GM19025 (cell line): ENCODE results near the gene CPXM2.

Experiments
- ATAC-seq: cut with Tn5 transposase; IDR thresholded peaks from one replicate; pipeline ENCODE4 v1.9.1; 2021; ENCODE audit warnings: mild to moderate bottlenecking, low read depth, moderate library complexity; ENCODE audit not compliant: unreplicated experiment

The CPXM2 gene

DNA sequence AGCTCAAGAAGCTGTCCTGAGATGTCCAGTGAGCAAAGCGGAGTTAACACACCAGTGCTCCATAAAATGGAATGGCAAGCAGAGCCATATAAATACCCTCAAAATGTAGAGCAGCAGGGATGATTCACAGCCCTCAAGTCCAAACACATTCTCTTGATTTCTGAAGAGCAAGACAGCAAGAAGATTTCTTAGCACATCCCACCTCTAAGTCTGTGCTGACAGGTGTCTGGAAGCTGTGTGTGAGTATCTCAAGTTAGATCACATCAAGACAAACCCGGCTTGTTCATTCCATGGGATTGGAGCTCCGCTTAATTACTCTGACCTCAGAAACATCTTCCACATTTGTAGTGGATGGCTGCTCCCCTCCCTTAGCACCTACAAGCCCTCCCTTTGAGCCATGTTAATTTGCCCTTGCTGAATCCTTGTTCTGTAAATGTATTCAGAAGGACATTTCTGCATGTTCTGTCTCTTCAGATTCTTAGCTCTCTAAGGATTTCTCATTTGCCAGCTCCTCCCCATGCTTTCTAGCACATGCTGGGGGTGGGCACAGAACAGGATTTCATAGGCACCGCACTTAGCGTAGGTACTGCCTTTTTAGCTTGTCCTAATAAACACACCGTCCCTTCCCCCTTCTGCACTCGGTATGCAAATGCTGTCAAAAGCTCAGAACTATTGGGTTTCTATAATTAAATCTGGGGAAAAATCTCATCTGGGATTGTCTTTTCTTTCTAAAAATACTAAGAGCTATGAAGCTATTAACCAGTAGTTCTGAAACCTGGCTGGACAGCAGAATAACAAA, 112.7 kb downstream of the CPXM2 start:
- no peak for ATAC-seq

DNA sequence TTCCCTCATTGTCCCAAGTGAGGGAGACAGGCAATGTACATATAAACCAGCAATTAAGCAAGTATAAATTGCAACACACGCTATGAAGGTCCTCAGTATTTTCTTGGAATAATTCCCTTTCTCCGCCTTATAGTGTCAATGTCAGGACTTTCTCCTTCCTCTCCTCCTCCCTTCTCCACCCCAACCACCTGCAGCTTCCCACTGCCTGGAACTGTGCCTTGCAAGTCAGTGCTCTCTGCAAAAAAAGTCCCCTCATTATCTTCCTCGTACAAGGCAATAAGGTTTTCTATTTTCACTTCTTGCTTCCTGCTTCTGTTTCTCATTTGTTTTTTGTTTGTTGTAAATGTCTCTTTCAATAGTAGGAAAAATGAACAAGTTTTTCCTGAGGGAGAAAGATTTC, 113.7 kb downstream of the CPXM2 start:
- no peak for ATAC-seq

DNA sequence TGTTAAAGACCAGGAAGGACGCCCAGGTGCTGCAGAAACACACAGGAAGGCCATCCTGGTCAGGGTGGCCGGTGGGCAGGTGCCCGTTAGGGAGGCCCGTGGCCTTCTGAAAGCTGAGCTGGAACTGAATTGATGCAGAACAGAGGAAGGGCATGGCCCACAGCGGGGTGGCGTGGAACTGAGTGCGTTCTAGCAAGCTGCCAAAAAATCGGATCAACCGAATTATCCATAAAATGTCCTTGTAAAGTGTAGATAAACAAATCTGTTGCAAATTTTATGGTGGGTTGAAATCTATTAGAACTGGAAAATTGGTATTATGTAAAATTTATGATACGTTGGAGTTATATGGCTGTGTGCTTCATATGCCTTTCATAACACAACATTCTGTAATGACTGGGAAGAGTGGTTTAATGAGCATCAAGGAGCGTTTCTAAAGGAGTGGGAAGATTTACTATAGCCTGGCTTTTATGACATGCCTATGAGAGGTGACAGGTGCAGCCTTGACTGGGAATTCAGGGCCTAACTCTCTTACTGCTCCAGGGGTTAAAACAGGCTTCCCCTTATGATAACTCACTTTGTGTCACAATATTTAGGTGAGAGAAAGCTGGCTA, 117.4 kb downstream of the CPXM2 start:
- no peak for ATAC-seq

DNA sequence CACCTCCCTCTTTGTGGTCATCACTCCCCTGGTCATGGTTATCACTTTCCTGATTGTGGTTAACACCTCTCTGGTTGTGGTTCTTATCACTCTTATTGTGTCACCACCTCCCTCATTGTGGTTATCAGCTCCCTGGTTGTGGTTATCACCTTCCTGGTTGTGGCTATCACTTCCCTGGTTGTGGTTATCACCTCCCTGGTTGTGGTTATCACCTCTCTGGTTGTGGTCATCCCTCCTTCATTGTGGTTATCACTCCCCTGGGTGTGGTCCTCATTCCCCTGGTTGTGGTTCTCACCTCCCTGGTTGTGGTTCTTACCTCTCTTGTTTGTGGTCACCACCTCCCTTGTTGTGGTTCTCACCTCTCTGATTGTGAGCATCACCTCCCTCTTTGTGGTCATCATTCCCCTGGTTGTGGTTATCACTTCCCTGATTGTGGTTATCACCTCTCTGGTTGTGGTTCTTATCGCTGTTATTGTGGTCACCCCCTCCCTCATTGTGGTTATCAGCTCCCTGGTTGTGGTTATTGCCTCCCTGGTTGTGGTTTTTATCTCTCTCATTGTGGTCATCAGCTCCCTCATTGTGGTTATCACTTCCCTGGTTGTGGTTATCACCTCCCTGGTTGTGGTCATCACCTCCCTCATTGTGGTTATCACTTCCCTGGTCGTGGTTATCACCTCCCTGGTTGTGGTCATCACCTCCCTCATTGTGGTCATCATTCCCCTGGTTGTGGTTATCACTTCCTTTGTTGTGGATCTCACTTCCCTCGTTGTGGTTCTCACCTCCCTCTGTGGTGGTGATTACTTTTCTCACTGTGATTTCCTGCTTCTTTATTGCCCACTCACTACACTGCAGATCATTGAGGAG, 118.7 kb downstream of the CPXM2 start:
- ATAC-seq = no peak

DNA sequence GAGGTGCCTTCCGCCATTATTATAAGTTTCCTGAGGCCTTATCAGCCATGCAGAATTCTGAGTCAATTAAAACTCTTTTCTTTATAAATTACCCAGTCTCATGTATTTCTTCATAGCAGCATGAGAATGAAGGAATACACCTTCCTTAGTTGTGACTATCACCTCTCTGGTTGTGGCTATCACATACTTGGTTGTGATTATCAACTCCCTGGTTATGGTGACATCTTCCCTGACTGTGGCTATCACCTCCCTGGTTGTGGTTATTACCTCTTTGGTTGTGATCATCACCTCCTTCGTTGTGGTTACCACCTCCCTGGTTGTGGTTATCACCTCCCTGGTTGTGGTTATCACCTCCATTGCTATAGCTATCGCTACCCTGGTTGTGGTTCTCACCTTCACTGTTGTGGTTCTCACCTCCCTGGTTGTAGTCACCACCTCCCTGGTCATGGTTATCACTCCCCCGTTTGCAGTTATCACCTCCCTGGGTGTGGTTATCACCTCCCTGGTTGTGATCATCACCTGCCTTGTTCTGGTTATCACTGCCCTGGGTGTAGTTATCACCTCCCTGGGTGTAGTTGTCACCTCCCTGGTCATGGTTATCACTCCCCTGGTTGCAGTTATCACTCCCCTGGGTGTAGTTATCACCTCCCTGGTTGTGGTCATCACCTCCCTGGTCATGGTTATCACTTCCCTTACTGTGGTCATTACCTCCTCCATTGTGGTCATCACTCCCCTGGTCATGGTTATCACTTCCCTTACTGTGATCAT, 119.5 kb downstream of the CPXM2 start:
- ATAC-seq = no peak

DNA sequence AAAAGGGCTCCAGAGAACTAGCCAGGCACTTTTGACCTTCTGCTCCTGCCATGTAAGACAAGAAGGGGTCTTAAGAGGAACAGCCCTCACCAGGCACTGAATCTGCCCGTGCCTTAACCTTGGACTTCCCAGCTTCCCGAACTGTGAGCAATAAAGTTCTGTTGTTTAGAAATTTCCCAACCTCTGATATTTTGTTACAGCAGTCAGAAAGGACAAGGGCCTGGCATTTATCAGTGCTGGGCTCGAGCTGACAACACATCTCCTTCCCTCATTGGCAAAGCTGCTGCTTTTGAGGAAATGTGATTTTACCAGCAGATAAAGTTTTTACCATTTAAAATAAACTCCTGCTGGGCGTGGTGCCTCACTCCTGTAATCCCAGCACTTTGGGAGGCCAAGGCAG, 122.0 kb downstream of the CPXM2 start:
- no peak for ATAC-seq

DNA sequence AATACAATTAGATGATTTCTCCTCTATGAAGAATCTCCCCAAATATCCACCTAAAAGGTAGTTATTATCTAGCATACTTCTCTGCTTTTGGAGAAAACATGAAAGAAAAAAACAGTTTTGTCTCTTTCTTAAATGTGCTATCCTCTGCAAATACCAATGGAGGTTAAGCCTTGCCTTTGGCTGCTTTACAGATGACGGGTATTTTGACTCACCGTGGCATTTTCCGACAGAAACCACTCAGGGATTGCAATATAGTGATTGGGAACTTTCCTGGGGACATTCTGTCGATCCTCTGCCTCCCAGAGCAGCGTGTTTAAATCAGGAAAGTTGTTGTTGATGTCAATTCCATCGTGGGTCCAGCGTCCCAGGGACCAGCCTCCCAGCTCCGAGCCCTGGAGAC, 124.8 kb downstream of the CPXM2 start:
- ATAC-seq = no peak

DNA sequence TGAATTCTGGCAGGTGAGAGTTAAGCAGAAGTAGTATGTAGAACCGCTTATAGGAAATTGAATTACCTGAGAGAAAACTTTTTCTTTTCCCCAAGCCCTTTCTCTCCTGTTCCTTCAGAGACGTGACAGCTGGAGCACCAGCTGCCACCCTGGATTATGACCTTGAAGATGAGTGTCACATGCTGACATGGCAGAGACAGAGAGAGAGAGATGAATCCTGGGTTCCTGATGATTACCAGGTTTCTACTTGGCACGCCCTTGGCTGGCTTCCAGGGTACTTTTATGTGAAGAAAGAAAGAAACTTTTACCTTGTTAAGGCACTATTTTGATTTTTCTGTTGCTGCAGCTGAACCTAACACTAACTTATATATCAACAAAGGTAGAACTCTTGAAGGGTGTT, 125.6 kb downstream of the CPXM2 start:
- no peak for ATAC-seq

DNA sequence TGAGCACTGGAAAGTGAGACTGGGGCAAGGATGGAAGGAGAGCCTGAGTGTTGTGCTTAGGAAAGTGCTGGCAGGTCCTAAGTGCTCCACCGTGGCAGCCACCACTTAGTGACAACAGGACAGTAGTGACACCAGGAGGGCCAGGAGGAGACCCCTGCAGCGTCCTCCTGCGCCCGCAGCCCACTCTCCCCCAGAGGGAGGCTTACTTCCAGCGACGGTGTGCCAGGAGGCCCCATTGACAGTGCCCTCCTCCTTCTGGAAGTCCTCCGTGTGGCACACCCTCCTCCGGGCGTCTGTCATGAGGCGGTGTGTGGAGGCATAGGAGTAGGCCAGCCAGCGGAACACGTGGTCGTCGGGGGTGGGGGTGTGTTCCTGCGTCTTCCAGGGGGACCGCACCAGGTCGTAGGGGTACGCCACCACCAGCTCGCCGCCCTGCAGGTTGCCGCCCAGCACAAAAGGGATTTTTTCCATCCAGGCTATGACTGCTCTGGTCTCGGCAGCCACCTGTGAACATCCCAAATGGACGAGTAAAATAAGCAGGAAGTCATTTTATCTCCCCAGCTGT, 129.9 kb downstream of the CPXM2 start:
- ATAC-seq = no peak

DNA sequence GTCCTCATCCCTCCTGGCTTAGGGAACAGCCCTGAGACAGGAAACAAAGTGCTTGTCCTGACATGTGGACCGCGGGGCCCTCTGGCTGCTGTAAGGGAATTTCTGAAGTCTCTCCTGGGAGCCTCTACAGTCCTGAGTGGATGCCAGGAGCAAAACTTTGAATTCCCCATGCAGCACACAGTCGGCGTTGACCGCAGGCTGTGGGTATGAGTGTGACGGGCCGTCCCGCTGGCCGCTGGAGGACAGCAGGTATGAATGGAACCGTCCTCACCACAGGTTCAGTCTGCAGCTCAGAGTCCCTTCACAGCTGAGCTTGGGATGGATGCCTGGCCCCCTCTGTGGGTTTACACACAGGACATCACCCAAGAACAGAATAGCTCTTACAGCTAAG, 130.6 kb downstream of the CPXM2 start:
- no peak for ATAC-seq

DNA sequence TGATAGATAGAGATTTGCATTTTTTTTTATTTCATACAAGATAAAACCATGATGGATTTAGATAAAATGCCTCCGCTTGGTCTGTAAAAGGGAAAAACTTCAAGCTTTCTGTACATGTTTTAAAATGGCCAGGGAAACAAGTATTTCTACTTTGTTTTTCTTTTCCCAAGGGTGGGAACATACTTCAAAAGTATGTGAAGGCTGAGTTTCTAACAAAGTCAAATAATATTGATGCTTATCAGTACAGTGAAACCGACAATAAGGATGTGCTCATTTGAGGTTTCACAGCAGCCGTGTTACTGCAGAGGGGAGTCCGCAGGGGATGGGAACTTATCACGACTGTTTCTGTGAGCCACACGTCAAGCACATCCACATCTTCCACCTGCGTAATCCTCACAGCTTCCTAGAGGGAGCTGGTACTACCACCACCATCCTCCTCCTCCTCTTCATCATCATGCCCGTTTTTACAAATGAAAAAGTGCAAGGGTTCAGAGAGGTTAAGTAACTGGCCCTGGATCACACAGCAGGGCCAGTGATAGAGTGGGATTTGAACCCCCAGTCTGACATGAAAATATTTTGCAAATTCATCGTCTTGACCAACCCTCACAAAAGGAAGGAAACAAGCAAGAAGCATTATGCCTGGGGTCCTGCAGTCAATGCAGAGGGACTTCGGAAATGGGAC, 131.1 kb downstream of the CPXM2 start:
- ATAC-seq = no peak

DNA sequence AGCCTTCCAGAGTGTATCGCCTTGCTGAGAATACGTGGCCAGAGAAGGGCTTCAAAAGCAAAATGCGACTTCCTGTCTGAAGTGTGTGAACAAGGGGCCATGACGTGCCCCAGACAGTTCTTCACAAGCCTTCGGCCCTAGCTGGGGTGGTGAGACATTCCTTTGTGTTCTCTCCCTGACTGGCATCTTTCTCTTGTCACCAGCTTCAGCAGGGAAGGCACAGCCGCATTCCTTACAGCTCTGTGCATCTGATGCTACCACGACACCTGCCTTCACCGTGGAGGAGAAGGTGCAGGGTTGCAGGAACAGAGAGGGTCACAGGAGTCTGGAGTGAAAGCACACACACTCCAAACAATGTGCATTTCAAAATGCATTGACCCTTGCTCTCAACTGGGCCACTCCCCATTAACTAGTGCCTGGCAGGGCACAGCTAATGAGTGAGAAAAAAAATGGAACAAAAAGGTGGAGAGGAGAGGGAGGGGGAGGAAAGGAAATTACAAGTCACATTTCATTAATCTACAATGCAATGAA, 132.0 kb downstream of the CPXM2 start:
- ATAC-seq = no peak

DNA sequence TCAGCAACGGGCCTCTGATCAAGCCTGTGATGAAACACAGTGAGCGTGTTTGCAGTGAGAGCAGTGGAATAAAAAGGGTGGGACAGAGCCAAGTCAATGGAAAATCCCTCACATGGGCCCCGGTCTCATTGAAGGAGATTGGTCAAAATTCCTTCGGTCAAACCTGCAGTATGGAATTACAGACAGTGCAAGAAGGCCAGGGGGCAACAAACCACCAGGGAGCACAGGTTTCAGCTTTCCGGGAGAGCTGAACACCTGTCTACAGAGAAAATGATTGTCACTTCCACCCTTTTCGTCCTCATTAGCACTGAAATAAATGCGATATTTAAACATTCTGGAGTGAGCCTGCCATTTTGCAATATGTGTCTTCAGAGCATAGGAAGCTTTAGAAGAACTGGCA, 132.6 kb downstream of the CPXM2 start:
- ATAC-seq = no peak

DNA sequence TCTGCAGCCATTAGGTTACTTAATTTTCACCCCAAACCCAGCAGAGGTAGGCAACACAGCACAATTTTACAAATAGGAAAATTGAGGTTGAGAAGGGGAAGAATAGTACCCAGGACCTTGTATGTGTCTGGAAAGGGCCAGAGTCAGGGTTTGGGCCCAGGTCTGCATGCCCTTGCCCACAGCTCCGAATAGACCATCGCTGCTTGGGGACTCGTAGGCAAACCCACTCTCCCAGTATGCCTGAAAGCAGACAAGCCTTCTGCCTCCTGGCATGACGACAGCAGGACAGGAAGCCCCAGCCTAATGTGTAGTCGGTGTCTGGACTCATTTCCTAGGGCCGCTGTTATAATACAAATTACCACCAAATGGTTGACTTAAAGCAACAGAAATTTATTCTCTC, 133.8 kb downstream of the CPXM2 start:
- no peak for ATAC-seq

DNA sequence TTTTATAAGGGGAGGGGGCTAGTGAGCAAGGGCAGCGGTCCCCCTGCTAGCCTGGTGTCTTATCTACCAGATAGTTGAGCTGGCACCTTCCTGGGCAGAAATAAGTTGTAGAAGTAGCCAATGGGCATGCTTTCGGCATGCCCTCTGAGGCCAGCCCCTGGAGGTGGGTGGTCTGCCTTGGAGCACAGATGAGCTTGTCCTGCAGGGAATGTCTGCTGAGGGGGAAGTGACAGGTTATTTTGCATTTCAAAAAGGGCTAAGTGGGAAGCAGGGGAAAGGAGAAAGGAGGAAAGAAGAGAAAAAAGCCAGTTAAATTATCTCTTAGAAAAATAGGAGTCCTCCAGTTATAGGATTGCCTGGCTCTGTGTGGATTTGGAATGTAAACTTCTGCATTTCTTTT, 136.5 kb downstream of the CPXM2 start:
- no peak for ATAC-seq

DNA sequence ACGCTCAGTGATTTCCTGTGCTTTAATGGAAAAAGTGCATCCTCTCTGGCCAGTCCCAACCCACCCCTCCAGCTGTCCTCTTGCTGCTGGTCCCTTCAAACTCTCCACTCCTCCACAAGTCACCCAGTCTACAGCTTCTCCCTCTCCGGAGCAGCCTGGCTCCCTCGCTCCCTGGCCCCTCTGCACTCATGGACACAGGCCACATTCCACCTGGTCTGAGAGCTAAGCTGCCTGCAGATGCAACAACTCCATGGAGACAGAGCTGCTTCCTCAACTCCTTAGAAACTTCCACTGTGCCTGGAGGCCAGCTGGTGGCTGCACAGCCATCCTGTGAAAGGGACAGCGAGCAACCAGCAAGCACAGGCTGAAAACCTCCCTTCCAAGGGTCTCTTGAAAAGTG, 137.5 kb downstream of the CPXM2 start:
- ATAC-seq = no peak

DNA sequence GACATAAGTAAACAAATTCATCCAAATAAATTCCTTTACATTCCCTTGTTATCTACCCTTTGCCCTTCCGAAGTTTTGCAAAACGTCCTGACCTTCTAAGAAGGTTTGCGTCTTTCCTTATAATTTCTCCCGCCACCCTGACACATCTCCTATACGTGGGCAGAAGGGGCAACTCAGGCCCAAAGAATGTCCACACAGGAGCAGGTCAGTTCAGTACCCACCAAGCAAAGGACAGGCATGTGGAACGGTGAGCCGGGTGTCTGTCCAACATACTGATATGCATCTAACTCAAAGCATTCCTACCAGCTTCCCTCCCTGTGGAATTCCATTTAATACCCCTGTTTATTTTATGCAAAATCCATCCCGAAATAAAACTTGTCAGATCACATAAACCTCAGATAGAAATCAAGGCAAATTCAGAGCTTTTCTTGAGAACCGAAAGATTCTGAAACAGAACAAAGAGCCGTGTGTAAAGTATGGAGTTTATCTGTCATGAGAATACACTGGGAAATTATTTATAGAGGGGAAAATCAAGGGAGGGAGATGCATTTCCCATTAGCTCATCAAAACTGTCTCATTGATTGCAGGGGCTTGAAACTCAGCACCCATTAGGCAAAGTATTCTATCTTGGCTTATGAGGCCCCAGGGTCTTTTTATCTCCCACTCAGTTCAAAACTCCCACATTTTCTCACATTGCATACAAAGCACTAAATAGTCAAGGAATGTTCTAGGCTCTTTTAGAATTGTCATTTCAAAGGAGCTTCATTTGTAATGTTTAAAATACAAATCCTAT, 140.1 kb downstream of the CPXM2 start:
- no peak for ATAC-seq

DNA sequence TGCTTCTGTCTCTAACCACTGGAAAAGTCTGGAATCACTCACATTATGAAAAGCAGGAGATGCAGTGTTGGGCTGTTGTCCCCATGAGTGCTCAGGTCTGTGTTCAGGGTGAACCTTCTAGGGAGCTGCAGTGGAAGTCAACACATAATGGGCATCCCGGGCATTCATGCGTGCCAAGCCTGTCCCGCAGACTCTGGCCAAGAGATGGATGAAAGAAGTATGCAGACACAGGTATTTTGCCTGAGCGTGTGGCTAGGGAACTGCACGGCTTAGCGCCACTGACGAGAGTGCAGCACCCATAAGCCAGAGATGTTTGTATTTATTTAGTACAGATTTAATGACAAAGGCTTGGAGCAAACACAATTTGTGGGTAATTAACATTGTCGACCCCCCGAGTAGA, 140.7 kb downstream of the CPXM2 start:
- ATAC-seq = no peak

DNA sequence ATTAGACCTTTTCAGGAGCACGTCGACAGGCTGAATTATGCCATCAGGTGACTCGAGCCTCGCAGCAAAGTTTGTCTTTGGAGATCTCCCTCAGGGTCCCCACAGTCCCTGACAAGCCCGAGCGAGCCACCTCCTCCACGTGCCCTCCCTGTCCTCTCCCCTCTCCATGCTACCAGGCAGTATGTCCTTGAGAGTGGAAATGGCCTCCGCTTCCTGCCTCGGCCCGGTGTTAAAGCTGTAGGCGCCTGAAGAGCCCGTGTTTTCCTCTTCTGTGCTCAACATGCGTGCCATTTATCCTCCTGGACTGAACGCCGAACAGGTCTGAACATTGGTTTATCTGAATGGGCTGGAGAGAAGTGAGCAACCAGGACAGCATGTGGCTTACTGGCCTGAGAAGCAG, 142.9 kb downstream of the CPXM2 start:
- ATAC-seq = no peak
